ENCODE data around the gene GALNT14. TPM values are rescaled to one million over a fixed set of nuclear protein-coding genes. Genes with fewer than 3 reads are reported as not detected.
"Not testable (repeated sequence)": the region's sequence is repeated elsewhere in the genome, so short reads cannot be mapped to it uniquely, and the experiment has no call there.

Gene GALNT14
- total and polyA plus RNA-seq, 12 donors, result 0.39 to 8.9 (median 1.7) TPM; not detected in 2

GRCh38 chr2:30912056-30912455, 226.2 kb downstream of the GALNT14 start:
- Histone ChIP-seq H3K27me3 (no peaks in the 10 kb centered on the region), H3K9me3 (replicated peaks in 1 of 3) (no peaks in the 10 kb centered on the region), H3K4me1 (replicated peaks in 1 of 2) (no peaks in the 10 kb centered on the region), H3K4me3 (no peak overlapping the region), H3K36me3 (replicated peaks in 1 of 2) (no peaks in the 10 kb centered on the region), H3K27ac (no peak overlapping the region)
- intact Hi-C loops (cut with DNase I), result no loop called here
- DNase-seq, result no peak
- 81 to 85% (median 84%) methylated on average over 5 of the region's 5 CpGs for WGBS, 4 donors
- TF ChIP-seq CTCF (IDR thresholded peaks at IDR 0.05), result no peak
- TF ChIP-seq POLR2A (IDR thresholded peaks at IDR 0.05), result no peak

GRCh38 chr2:30911327-30911726, 226.9 kb downstream of the GALNT14 start:
- TF ChIP-seq POLR2A (IDR thresholded peaks at IDR 0.05) (no peak), CTCF (IDR thresholded peaks at IDR 0.05) (no peak)
- no peaks in the 10 kb centered on the region for H3K9me3 ChIP-seq (replicated peaks in 1 of 3)
- peak in 1 of 7 donors; percentile 28 for DNase-seq
- no peak overlapping the region for H3K4me3 ChIP-seq
- no peaks in the 10 kb centered on the region for H3K36me3 ChIP-seq (replicated peaks in 1 of 2)
- no peaks in the 10 kb centered on the region for H3K27me3 ChIP-seq
- intact Hi-C loops (cut with DNase I), result no loop called here
- H3K4me1 ChIP-seq (replicated peaks in 1 of 2), result no peaks in the 10 kb centered on the region
- WGBS, 4 donors, result 77 to 82% (median 82%) methylated on average over 9 of the region's 9 CpGs
- no peak overlapping the region for H3K27ac ChIP-seq

GRCh38 chr2:30910686-30911085, 227.6 kb downstream of the GALNT14 start:
- intact Hi-C loops (cut with DNase I), result no loop called here
- WGBS, 4 donors, result 88 to 98% (median 92%) methylated on average over 7 of the region's 7 CpGs
- H3K4me3 ChIP-seq, result no peak overlapping the region

GRCh38 chr2:30904437-30904836, 233.8 kb downstream of the GALNT14 start:
- WGBS, 4 donors, result 80 to 95% (median 88%) methylated on average over 7 to 13 of the region's 14 CpGs
- H3K36me3 ChIP-seq (replicated peaks in 1 of 2); H3K9me3 ChIP-seq (replicated peaks in 1 of 3); H3K4me1 ChIP-seq (replicated peaks in 1 of 2); intact Hi-C loops (cut with DNase I); H3K27ac ChIP-seq; H3K4me3 ChIP-seq; H3K27me3 ChIP-seq: not testable (repeated sequence)
- peak in 1 of 7 donors; percentile 13 for DNase-seq

More at GRCh38 chr2:30910686-30911085, 227.6 kb downstream of the GALNT14 start:
- no peaks in the 10 kb centered on the region for H3K4me1 ChIP-seq (replicated peaks in 1 of 2)
- TF ChIP-seq POLR2A (IDR thresholded peaks at IDR 0.05) (no peak), CTCF (IDR thresholded peaks at IDR 0.05) (no peak)
- no peak overlapping the region for H3K27ac ChIP-seq
- DNase-seq, result no peak
- no peaks in the 10 kb centered on the region for H3K27me3 ChIP-seq
- H3K36me3 ChIP-seq (replicated peaks in 1 of 2), result no peaks in the 10 kb centered on the region
- H3K9me3 ChIP-seq (replicated peaks in 1 of 3), result no peaks in the 10 kb centered on the region

- 81 to 89% (median 84%) methylated on average over 5 of the region's 5 CpGs for WGBS, 4 donors
- intact Hi-C loops (cut with DNase I), result no loop called here
- peak in 1 of 7 donors; percentile 23 for DNase-seq
Measured at GRCh38 chr2:30903326-30903725, 234.9 kb downstream of the GALNT14 start.

More at GRCh38 chr2:30903326-30903725, 234.9 kb downstream of the GALNT14 start:
- no peak overlapping the region for H3K4me3 ChIP-seq
- no peaks in the 10 kb centered on the region for H3K27me3 ChIP-seq
- no peak overlapping the region for H3K27ac ChIP-seq
- H3K36me3 ChIP-seq (replicated peaks in 1 of 2), result no peaks in the 10 kb centered on the region
- H3K9me3 ChIP-seq (replicated peaks in 1 of 3), result no peaks in the 10 kb centered on the region
- TF ChIP-seq CTCF (IDR thresholded peaks at IDR 0.05) (no peak), POLR2A (IDR thresholded peaks at IDR 0.05) (no peak)
- no peaks in the 10 kb centered on the region for H3K4me1 ChIP-seq (replicated peaks in 1 of 2)

Data from adrenal gland (tissue), 12 donors.